BLaER1 (cell line): Measurements from ENCODE around the gene TNRC6C.
A peak's percentile ranks its signal among the peaks of the same experiment; 100 is the strongest.
"Not testable (repeated sequence)": the region's sequence is repeated elsewhere in the genome, so short reads cannot be mapped to it uniquely, and the experiment has no call there.

Source experiments
- H3K27ac ChIP-seq: shearing (Covaris generic); formaldehyde crosslinking; 2 replicates; pipeline ENCODE4 v1.8.1; 2022
- H3K27me3 ChIP-seq: shearing (Covaris generic); formaldehyde crosslinking; 2 replicates; pipeline ENCODE4 v1.8.1; 2022
- H3K36me3 ChIP-seq: shearing (Covaris generic); formaldehyde crosslinking; 2 replicates; pipeline ENCODE4 v1.8.1; 2022
- H3K4me1 ChIP-seq: shearing (Covaris generic); formaldehyde crosslinking; 2 replicates; pipeline ENCODE4 v1.8.1; 2022
- H3K4me2 ChIP-seq: shearing (Covaris generic); formaldehyde crosslinking; 2 replicates; pipeline ENCODE4 v1.8.1; 2022
- H3K4me3 ChIP-seq: shearing (Covaris generic); formaldehyde crosslinking; 2 replicates; pipeline ENCODE4 v1.8.1; 2022
- H3K9ac ChIP-seq: shearing (Covaris generic); formaldehyde crosslinking; 2 replicates; pipeline ENCODE4 v1.8.1; 2022
- H3K9me3 ChIP-seq: shearing (Covaris generic); formaldehyde crosslinking; 2 replicates; pipeline ENCODE4 v1.8.1; 2022
- H4K20me1 ChIP-seq: shearing (Covaris generic); formaldehyde crosslinking; 2 replicates; pipeline ENCODE4 v1.8.1; 2022
- Cebpa-rat ChIP-seq: shearing (Covaris generic); IDR thresholded peaks from 2 replicates; pipeline ENCODE4 v1.8.1; 2022

TNRC6C gene

GRCh38 chr17:78075011-78075410 is 116.5 kb downstream of the TNRC6C start:
- no peak overlapping the region for H3K4me2 ChIP-seq
- no peak overlapping the region for H3K27ac ChIP-seq
- no peaks in the 10 kb centered on the region for H3K27me3 ChIP-seq
- peaks cover 97% of the 10 kb centered on the region for H3K36me3 ChIP-seq
- no peak overlapping the region for H3K4me3 ChIP-seq
- H3K4me1 ChIP-seq = 0 out of 2 replicates have a peak, but pooled peaks cover 5% of the 10 kb centered on the region
- no peak overlapping the region for H3K9ac ChIP-seq
- TF ChIP-seq Cebpa-rat = no peak
- no peaks in the 10 kb centered on the region for H3K9me3 ChIP-seq
- H4K20me1 ChIP-seq = no peaks in the 10 kb centered on the region

GRCh38 chr17:78075545-78075944 is 117.0 kb downstream of the TNRC6C start:
- H3K4me2 ChIP-seq = no peak overlapping the region
- H3K4me1 ChIP-seq = 0 out of 2 replicates have a peak, but pooled peaks cover 5% of the 10 kb centered on the region
- H3K9me3 ChIP-seq = no peaks in the 10 kb centered on the region
- no peak overlapping the region for H3K9ac ChIP-seq
- no peak overlapping the region for H3K4me3 ChIP-seq
- H3K27me3 ChIP-seq = no peaks in the 10 kb centered on the region
- H3K36me3 ChIP-seq = peaks cover 98% of the 10 kb centered on the region
- no peak for TF ChIP-seq Cebpa-rat
- H3K27ac ChIP-seq = no peak overlapping the region
- H4K20me1 ChIP-seq = no peaks in the 10 kb centered on the region

GRCh38 chr17:78079253-78079652 is 120.8 kb downstream of the TNRC6C start:
- Histone ChIP-seq H3K4me3 (no peak overlapping the region), H3K27ac (no peak overlapping the region), H3K9me3 (no peaks in the 10 kb centered on the region), H4K20me1 (no peaks in the 10 kb centered on the region), H3K4me2 (no peak overlapping the region), H3K36me3 (peaks cover 89% of the 10 kb centered on the region), H3K9ac (no peak overlapping the region), H3K4me1 (peaks cover 16% of the 10 kb centered on the region; the same call in 1 of the 2 replicates), H3K27me3 (no peaks in the 10 kb centered on the region)
- no peak for TF ChIP-seq Cebpa-rat

DNA sequence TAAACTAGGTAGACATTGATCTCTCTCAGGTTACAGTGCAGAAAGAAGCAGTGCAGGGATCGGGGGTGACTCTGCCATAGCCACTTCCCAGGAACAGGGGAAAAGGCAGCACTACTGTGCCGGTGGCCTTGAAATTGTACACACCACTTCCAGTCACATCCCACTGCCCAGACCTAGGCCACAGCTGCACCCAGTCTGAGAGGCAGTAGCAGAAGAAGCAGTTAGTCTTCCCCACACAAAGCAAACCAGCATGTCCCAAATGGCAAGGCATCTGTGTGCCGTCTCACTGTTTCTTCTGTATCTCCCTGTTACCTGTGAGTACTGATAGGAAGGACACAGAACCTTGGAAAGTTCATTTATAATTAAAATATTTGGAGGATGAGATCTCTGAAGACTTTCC is 123.0 kb downstream of the TNRC6C start:
- no peaks in the 10 kb centered on the region for H4K20me1 ChIP-seq
- TF ChIP-seq Cebpa-rat = no peak
- peak overlapping the region; percentile 50; the same call in 1 of the 2 replicates for H3K9ac ChIP-seq
- H3K4me2 ChIP-seq = no peak overlapping the region
- no peaks in the 10 kb centered on the region for H3K9me3 ChIP-seq
- no peak overlapping the region for H3K27ac ChIP-seq
- H3K4me1 ChIP-seq = peaks cover 16% of the 10 kb centered on the region; the same call in 1 of the 2 replicates
- H3K27me3 ChIP-seq = no peaks in the 10 kb centered on the region
- H3K4me3 ChIP-seq = no peak overlapping the region
- H3K36me3 ChIP-seq = peaks cover 82% of the 10 kb centered on the region

- not testable (repeated sequence) for H3K4me3 ChIP-seq, H3K27me3 ChIP-seq, H3K27ac ChIP-seq, H3K9ac ChIP-seq, H3K9me3 ChIP-seq, H4K20me1 ChIP-seq
- Histone ChIP-seq H3K36me3 (peaks cover 82% of the 10 kb centered on the region), H3K4me1 (peaks cover 16% of the 10 kb centered on the region; the same call in 1 of the 2 replicates), H3K4me2 (peak overlapping the region; percentile 7; the same call in 1 of the 2 replicates)
Measured at GRCh38 chr17:78082355-78082872, 123.9 kb downstream of the TNRC6C start.

DNA sequence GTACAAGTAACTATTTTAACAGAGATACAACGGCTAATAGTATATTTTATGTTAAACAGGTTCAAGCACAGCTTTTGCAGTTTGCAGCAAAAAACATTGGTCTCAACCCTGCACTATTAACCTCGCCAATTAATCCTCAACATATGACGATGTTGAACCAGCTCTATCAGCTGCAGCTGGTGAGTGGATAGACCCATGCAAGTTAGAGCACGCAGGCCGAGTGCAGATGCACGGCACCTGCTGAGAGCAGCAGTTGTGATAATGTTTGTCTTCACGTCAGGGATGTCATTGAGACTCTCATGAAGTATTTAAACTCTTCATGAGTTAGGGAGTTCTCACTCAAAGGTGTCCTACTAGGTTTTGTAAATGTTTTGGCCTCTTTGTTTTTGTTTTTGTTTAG is 124.5 kb downstream of the TNRC6C start:
- Histone ChIP-seq H3K9me3 (no peaks in the 10 kb centered on the region), H3K4me2 (no peak overlapping the region), H3K9ac (no peak overlapping the region), H3K4me1 (peaks cover 16% of the 10 kb centered on the region; the same call in 1 of the 2 replicates), H3K27me3 (no peaks in the 10 kb centered on the region), H3K27ac (no peak overlapping the region), H3K36me3 (peaks cover 82% of the 10 kb centered on the region), H4K20me1 (no peaks in the 10 kb centered on the region), H3K4me3 (no peak overlapping the region)
- TF ChIP-seq Cebpa-rat = no peak

GRCh38 chr17:78086740-78087139 is 128.2 kb downstream of the TNRC6C start:
- no peak for TF ChIP-seq Cebpa-rat
- Histone ChIP-seq H3K27me3 (no peaks in the 10 kb centered on the region), H3K27ac (no peak overlapping the region), H3K9me3 (no peaks in the 10 kb centered on the region), H3K9ac (no peak overlapping the region), H3K4me3 (no peak overlapping the region), H3K36me3 (peaks cover 83% of the 10 kb centered on the region), H3K4me2 (no peak overlapping the region), H3K4me1 (peaks cover 11% of the 10 kb centered on the region; the same call in 1 of the 2 replicates), H4K20me1 (no peaks in the 10 kb centered on the region)

GRCh38 chr17:78088529-78088928 is 130.0 kb downstream of the TNRC6C start:
- no peaks in the 10 kb centered on the region for H3K4me1 ChIP-seq
- no peak for TF ChIP-seq Cebpa-rat
- H3K27ac ChIP-seq = no peak overlapping the region
- no peak overlapping the region for H3K4me3 ChIP-seq
- no peaks in the 10 kb centered on the region for H3K9me3 ChIP-seq
- no peaks in the 10 kb centered on the region for H3K27me3 ChIP-seq
- H3K36me3 ChIP-seq = peaks cover 89% of the 10 kb centered on the region
- H4K20me1 ChIP-seq = no peaks in the 10 kb centered on the region
- no peak overlapping the region for H3K4me2 ChIP-seq
- H3K9ac ChIP-seq = no peak overlapping the region

DNA sequence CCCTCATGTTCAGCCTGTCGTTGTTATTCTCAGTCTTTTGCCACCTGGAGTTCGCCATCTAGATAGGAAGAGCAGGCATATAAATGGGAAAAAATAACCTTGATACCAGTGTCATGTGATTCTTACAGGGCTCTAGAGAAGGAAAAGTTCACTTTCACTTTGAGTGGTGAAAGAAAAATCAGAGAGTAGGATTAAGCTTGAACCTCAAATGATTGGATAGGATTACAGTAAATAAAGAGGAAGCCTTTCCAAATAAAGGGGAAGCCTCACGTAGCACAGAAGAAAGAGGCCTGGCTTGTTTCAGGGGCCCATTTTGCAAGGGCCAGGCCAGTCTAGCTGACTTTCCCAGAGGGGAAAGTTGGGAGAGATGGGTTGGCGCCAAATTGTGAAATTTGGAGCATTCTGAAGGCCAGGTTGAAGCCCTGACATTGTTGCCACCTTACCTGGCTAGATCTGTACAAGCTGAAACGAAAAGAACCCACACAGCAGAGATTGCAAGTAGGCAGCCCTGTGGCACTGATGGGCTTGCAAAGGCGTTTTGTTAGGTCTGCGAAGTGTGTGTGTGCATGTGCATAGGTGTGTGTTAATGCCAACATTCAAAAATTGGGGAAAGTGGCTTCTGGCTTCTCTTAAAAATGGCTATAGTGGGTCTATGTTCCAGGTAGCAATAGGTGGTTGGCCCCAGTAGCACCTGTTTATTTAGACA is 131.2 kb downstream of the TNRC6C start:
- no peak overlapping the region for H3K4me2 ChIP-seq

GRCh38 chr17:78092794-78093324 is 134.4 kb downstream of the TNRC6C start:
- no peaks in the 10 kb centered on the region for H4K20me1 ChIP-seq
- no peaks in the 10 kb centered on the region for H3K4me1 ChIP-seq
- TF ChIP-seq Cebpa-rat = no peak
- no peak overlapping the region for H3K9ac ChIP-seq
- H3K36me3 ChIP-seq = peaks cover 97% of the 10 kb centered on the region
- H3K4me2 ChIP-seq = no peak overlapping the region
- H3K27me3 ChIP-seq = no peaks in the 10 kb centered on the region
- no peak overlapping the region for H3K4me3 ChIP-seq
- H3K9me3 ChIP-seq = no peaks in the 10 kb centered on the region
- no peak overlapping the region for H3K27ac ChIP-seq

More for the DNA sequence above, 131.2 kb downstream of the TNRC6C start:
- Histone ChIP-seq H3K4me1 (no peaks in the 10 kb centered on the region), H3K4me3 (no peak overlapping the region), H3K27me3 (no peaks in the 10 kb centered on the region), H3K9ac (no peak overlapping the region), H3K36me3 (peaks cover 92% of the 10 kb centered on the region), H4K20me1 (no peaks in the 10 kb centered on the region), H3K27ac (no peak overlapping the region), H3K9me3 (no peaks in the 10 kb centered on the region)
- TF ChIP-seq Cebpa-rat = no peak
